T47D (cell line): ENCODE measurements around the gene KYNU.
"Not testable (repeated sequence)": the region's sequence is repeated elsewhere in the genome, so short reads cannot be mapped to it uniquely, and the experiment has no call there.

ENCODE experiments used
- DNase-seq, 2 experiments: peaks; one replicate each; pipeline versions ENCODE4 v3.0.0 to v3.0.0-alpha.2; 2011 to 2012; ENCODE audit warnings: low read depth in 1 of 2, low spot score in 1 of 2
- JUND ChIP-seq: IDR thresholded peaks from 2 replicates; pipeline ENCODE4 v1.6.1; 2012; ENCODE audit warnings: low read depth
- in situ Hi-C: cut with HindIII; loops from 2 replicates; pipeline ENCODE4 v1.10.0; 2016; ENCODE audit warnings: low sequenced_read_pairs, low pct_unique_long_range_greater_than_20kb

KYNU gene

GRCh38 chr2:142863485-142863961 is 13.9 kb upstream of the KYNU start:
- TF ChIP-seq JUND = no peak
- peak in 1 of 2 experiments; percentile 41 for DNase-seq
- in situ Hi-C loops = no loop called here

- in situ Hi-C loops = not testable (repeated sequence)
Measured at GRCh38 chr2:142864605-142865004, 12.9 kb upstream of the KYNU start.

GRCh38 chr2:142865924-142866323 is 11.5 kb upstream of the KYNU start:
- DNase-seq = no peak
- in situ Hi-C loops = no loop called here

More at GRCh38 chr2:142864605-142865004, 12.9 kb upstream of the KYNU start:
- not testable (repeated sequence) for DNase-seq

GRCh38 chr2:142866426-142866825 is 11.0 kb upstream of the KYNU start:
- in situ Hi-C loops = no loop called here

More at GRCh38 chr2:142865924-142866323, 11.5 kb upstream of the KYNU start:
- no peak for TF ChIP-seq JUND

GRCh38 chr2:142867136-142867535 is 10.3 kb upstream of the KYNU start:
- DNase-seq = no peak
- in situ Hi-C loops = no loop called here
- no peak for TF ChIP-seq JUND

More at GRCh38 chr2:142866426-142866825, 11.0 kb upstream of the KYNU start:
- DNase-seq = no peak
- no peak for TF ChIP-seq JUND

- peak in 1 of 2 experiments; percentile 76 for DNase-seq
- TF ChIP-seq JUND = no peak
- in situ Hi-C loops = no loop called here
Measured at GRCh38 chr2:142868229-142868762, 9.2 kb upstream of the KYNU start.

GRCh38 chr2:142869065-142869460 is 8.4 kb upstream of the KYNU start:
- DNase-seq, in situ Hi-C loops: not testable (repeated sequence)

GRCh38 chr2:142869461-142870106 is 7.9 kb upstream of the KYNU start:
- DNase-seq = no peak
- TF ChIP-seq JUND = no peak
- in situ Hi-C loops = no loop called here

GRCh38 chr2:142870526-142870925 is 6.9 kb upstream of the KYNU start:
- no peak for DNase-seq
- no peak for TF ChIP-seq JUND
- in situ Hi-C loops = no loop called here

- DNase-seq = no peak
- in situ Hi-C loops = no loop called here
Measured at GRCh38 chr2:142871396-142871795, 6.1 kb upstream of the KYNU start.

GRCh38 chr2:142872882-142873724 is 4.4 kb upstream of the KYNU start:
- TF ChIP-seq JUND = no peak
- DNase-seq = peak in 1 of 2 experiments; percentile 73
- in situ Hi-C loops = no loop called here

More at GRCh38 chr2:142871396-142871795, 6.1 kb upstream of the KYNU start:
- TF ChIP-seq JUND = no peak

GRCh38 chr2:142873831-142874287 is 3.6 kb upstream of the KYNU start:
- no peak for DNase-seq
- TF ChIP-seq JUND = no peak
- in situ Hi-C loops = no loop called here
